HG02571 (cell line): ENCODE data around the gene PBXIP1.

ENCODE experiments used
- ATAC-seq: cut with Tn5 transposase; IDR thresholded peaks from one replicate; pipeline ENCODE4 v1.9.1; 2021; ENCODE audit warnings: mild to moderate bottlenecking, moderate library complexity; ENCODE audit not compliant: unreplicated experiment

The PBXIP1 gene

GRCh38 chr1:154902938-154903566 is 52.8 kb downstream of the PBXIP1 start:
- no peak for ATAC-seq

- ATAC-seq, result no peak
Measured at GRCh38 chr1:154901591-154901990, 54.3 kb downstream of the PBXIP1 start.

GRCh38 chr1:154899041-154899440 is 56.9 kb downstream of the PBXIP1 start:
- no peak for ATAC-seq

GRCh38 chr1:154896771-154897286 is 59.1 kb downstream of the PBXIP1 start:
- ATAC-seq, result no peak

- ATAC-seq, result no peak
Measured at GRCh38 chr1:154895798-154896197, 60.1 kb downstream of the PBXIP1 start.
